Natural killer cell (primary cell): Measurements from ENCODE around the gene CFAP61. TPM values are rescaled to one million over a fixed set of nuclear protein-coding genes. Genes with fewer than 3 reads are reported as not detected.

Experiments
- ATAC-seq, 3 donors: fragments of 150-1000 bp in 2 of 3; fragments of 200-7000 bp in 1 of 3; cut with Tn5 transposase; 1 replicate in 1 of 3; 2 replicates in 2 of 3; pipeline ENCODE4 v1.10.0; 2021; ENCODE audit warnings: mild to moderate bottlenecking in 2 of 3, moderate library complexity in 2 of 3
- DNase-seq, 2 donors: peaks; one replicate each; pipeline versions ENCODE4 v3.0.0 to v3.0.0-alpha.2; 2013 to 2021; ENCODE audit warnings: mixed read lengths in 1 of 2
- H3K27ac ChIP-seq: one replicate; pipeline ENCODE4 v1.5.1; 2013; ENCODE audit warnings: mild to moderate bottlenecking, low read length
- H3K27me3 ChIP-seq: one replicate; pipeline ENCODE4 v1.6.1; 2013; ENCODE audit warnings: low read length; ENCODE audit not compliant: control insufficient read depth, insufficient read depth
- H3K36me3 ChIP-seq: one replicate; pipeline ENCODE4 v1.6.1; 2013; ENCODE audit warnings: low read length; ENCODE audit not compliant: control insufficient read depth, insufficient read depth
- H3K4me1 ChIP-seq: one replicate; pipeline ENCODE4 v1.6.1; 2013; ENCODE audit warnings: low read length; ENCODE audit not compliant: control insufficient read depth, insufficient read depth
- H3K4me3 ChIP-seq: one replicate; pipeline ENCODE4 v1.5.1; 2013; ENCODE audit warnings: low read length
- H3K9me3 ChIP-seq: one replicate; pipeline ENCODE4 v1.6.1; 2013; ENCODE audit warnings: low read length; ENCODE audit not compliant: control insufficient read depth, insufficient read depth
- H3K27ac Mint-ChIP-seq, 2 donors: one replicate each; pipeline ENCODE4 v1.8.0; 2022; ENCODE audit warnings: mild to moderate bottlenecking in 2 of 2, mixed read lengths in 2 of 2, moderate library complexity in 1 of 2
- H3K27me3 Mint-ChIP-seq, 2 donors: one replicate each; pipeline ENCODE4 v1.8.0; 2022; ENCODE audit warnings: low read depth in 2 of 2, mixed read lengths in 2 of 2
- H3K36me3 Mint-ChIP-seq: one replicate; pipeline ENCODE4 v1.8.0; 2022; ENCODE audit warnings: mixed read lengths
- H3K4me1 Mint-ChIP-seq, 2 donors: one replicate each; pipeline ENCODE4 v1.8.0; 2022; ENCODE audit warnings: mixed read lengths in 2 of 2
- H3K4me3 Mint-ChIP-seq: one replicate; pipeline ENCODE4 v1.8.0; 2022; ENCODE audit warnings: mild to moderate bottlenecking, moderate library complexity, mixed read lengths
- H3K9me3 Mint-ChIP-seq, 2 donors: one replicate each; pipeline ENCODE4 v1.8.0; 2022; ENCODE audit warnings: mixed read lengths in 2 of 2
- WGBS: methylation state at CpG from one replicate; pipeline ENCODE4 v1.1.7; 2013; ENCODE audit warnings: missing lambda C conversion rate; ENCODE audit not compliant: insufficient coverage; 5-methylcytosine and 5-hydroxymethylcytosine counted together
- intact Hi-C: fragments of 100-400 bp; cut with micrococcal nuclease; formaldehyde crosslinking; loops from one replicate; pipeline ENCODE4 v1.14.2; 2022
- total RNA-seq, 4 donors: library from RNA; stranded (reverse); fragments of 120-200 nt in 1 of 4; gene quantifications; one replicate each; pipeline versions ENCODE4 v1.2.3 to v1.2.4, GENCODE V29; 2013 to 2022
- TF ChIP-seq, protein P1 (sequence below): fragments of 200-600 bp; IDR thresholded peaks from one replicate; pipeline ENCODE4 v1.8.0; 2022; ENCODE audit warnings: antibody characterized with exemption

CFAP61 gene
- total RNA-seq, 3 donors from 2014 or later (not counting 1 experiment from before 2014, with no cell fraction given) = 1.0 to 2.1 (median 1.3) TPM

- Mint-ChIP-seq H3K9me3 (peaks cover 3 to 5% of the 10 kb centered on the region in 2 donors), H3K4me1 (peaks cover 18% of the 10 kb centered on the region in 2 donors), H3K27ac (no peak overlapping the region), H3K4me3 (no peak overlapping the region), H3K27me3 (no peaks in the 10 kb centered on the region), H3K36me3 (peaks cover 8% of the 10 kb centered on the region)
- intact Hi-C loops = no loop called here
- TF ChIP-seq, protein P1, sequence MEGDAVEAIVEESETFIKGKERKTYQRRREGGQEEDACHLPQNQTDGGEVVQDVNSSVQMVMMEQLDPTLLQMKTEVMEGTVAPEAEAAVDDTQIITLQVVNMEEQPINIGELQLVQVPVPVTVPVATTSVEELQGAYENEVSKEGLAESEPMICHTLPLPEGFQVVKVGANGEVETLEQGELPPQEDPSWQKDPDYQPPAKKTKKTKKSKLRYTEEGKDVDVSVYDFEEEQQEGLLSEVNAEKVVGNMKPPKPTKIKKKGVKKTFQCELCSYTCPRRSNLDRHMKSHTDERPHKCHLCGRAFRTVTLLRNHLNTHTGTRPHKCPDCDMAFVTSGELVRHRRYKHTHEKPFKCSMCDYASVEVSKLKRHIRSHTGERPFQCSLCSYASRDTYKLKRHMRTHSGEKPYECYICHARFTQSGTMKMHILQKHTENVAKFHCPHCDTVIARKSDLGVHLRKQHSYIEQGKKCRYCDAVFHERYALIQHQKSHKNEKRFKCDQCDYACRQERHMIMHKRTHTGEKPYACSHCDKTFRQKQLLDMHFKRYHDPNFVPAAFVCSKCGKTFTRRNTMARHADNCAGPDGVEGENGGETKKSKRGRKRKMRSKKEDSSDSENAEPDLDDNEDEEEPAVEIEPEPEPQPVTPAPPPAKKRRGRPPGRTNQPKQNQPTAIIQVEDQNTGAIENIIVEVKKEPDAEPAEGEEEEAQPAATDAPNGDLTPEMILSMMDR = no peak
- ATAC-seq = no peak
- no peak for DNase-seq
- H3K4me1 ChIP-seq = no peaks in the 10 kb centered on the region
- H3K27ac ChIP-seq = no peak overlapping the region
- H3K4me3 ChIP-seq = no peak overlapping the region
- WGBS = 90% methylated on average over 10 of the region's 10 CpGs
- H3K36me3 ChIP-seq = no peaks in the 10 kb centered on the region
- no peaks in the 10 kb centered on the region for H3K27me3 ChIP-seq
- H3K9me3 ChIP-seq = peaks cover 4% of the 10 kb centered on the region
Observed at GRCh38 chr20:20174089-20174835, 121.9 kb downstream of the CFAP61 start.

DNA sequence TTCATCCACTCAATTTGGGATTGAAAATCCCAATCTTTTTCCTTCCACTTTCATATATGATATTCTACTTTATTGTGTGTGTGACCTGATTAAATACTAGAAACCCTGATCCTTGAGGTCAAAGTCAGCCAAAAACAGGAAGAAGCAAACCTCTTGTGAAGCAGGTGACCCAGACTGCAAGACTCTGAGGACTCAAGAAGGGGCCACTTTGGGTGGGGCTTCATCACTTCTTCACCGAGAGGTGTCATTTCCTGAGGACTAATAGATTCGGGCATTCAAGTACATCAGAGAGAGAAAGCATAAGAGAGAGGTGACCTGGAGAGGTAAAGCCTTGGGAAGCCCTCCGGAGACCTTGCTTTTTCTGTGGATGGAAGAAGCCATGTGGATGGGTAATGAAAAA is 129.0 kb downstream of the CFAP61 start:
- H3K4me3 Mint-ChIP-seq = peak overlapping the region; percentile 69
- intact Hi-C loops = loop anchor here (1.0 to 2.0 kb wide), 2 partner anchors 25 to 35 kb away; no protein-coding TSS in a partner anchor
- Histone ChIP-seq H3K4me3 (peak overlapping the region; percentile 25), H3K4me1 (peaks cover 24% of the 10 kb centered on the region), H3K36me3 (no peaks in the 10 kb centered on the region), H3K27me3 (no peaks in the 10 kb centered on the region), H3K27ac (peak overlapping the region; percentile 99), H3K9me3 (no peaks in the 10 kb centered on the region)
- TF ChIP-seq, protein P1 = no peak
- 32% methylated on average over 3 of the region's 3 CpGs for WGBS
- peak; percentile 57 to 64 for DNase-seq
- no peaks in the 10 kb centered on the region for H3K36me3 Mint-ChIP-seq
- ATAC-seq = peak; percentile 90 to 97 (median 93)
- peak overlapping the region; percentile 85 to 94 for H3K27ac Mint-ChIP-seq
- peaks cover 76 to 81% of the 10 kb centered on the region in 2 donors for H3K4me1 Mint-ChIP-seq
- no peaks in the 10 kb centered on the region for H3K27me3 Mint-ChIP-seq
- peaks cover 6% of the 10 kb centered on the region in 2 donors for H3K9me3 Mint-ChIP-seq

- TF ChIP-seq, protein P1 = peak; percentile 19
- Histone ChIP-seq H3K4me3 (no peak overlapping the region), H3K4me1 (peaks cover 24% of the 10 kb centered on the region), H3K9me3 (no peaks in the 10 kb centered on the region), H3K36me3 (no peaks in the 10 kb centered on the region), H3K27me3 (no peaks in the 10 kb centered on the region), H3K27ac (no peak overlapping the region)
- H3K4me1 Mint-ChIP-seq = peaks cover 71 to 75% of the 10 kb centered on the region in 2 donors
- peak overlapping the region; percentile 70 to 94 for H3K27ac Mint-ChIP-seq
- peak overlapping the region; percentile 11 for H3K4me3 Mint-ChIP-seq
- H3K36me3 Mint-ChIP-seq = no peaks in the 10 kb centered on the region
- no peak for ATAC-seq
- intact Hi-C loops = no loop called here
- peak in 1 of 2 donors; percentile 13 for DNase-seq
- peaks cover 6% of the 10 kb centered on the region in 2 donors for H3K9me3 Mint-ChIP-seq
- H3K27me3 Mint-ChIP-seq = no peaks in the 10 kb centered on the region
- WGBS = 88% methylated on average over 1 of the region's 1 CpG
Observed at GRCh38 chr20:20184149-20184548, 131.8 kb downstream of the CFAP61 start.
